ENCODE measurements around the gene STAP1.
A peak's percentile ranks its signal among the peaks of the same experiment; 100 is the strongest.

Gene STAP1

GRCh38 chr4:67565284-67565683 is 6.8 kb downstream of the STAP1 start:
- no peak for DNase-seq

- no peak for DNase-seq
Observed at GRCh38 chr4:67566335-67566734, 7.8 kb downstream of the STAP1 start.

- no peak for DNase-seq
Observed at GRCh38 chr4:67568820-67569219, 10.3 kb downstream of the STAP1 start.

- no peak for DNase-seq
Observed at GRCh38 chr4:67570537-67570936, 12.0 kb downstream of the STAP1 start.

GRCh38 chr4:67571975-67572374 is 13.4 kb downstream of the STAP1 start:
- DNase-seq = no peak

GRCh38 chr4:67573193-67573592 is 14.7 kb downstream of the STAP1 start:
- no peak for DNase-seq

GRCh38 chr4:67575232-67576058 is 16.9 kb downstream of the STAP1 start:
- peak; percentile 75 for DNase-seq

GRCh38 chr4:67576059-67576466 is 17.5 kb downstream of the STAP1 start:
- no peak for DNase-seq

- DNase-seq = no peak
Observed at GRCh38 chr4:67576538-67576937, 18.0 kb downstream of the STAP1 start.

- DNase-seq = no peak
Observed at GRCh38 chr4:67580577-67580976, 22.1 kb downstream of the STAP1 start.

GRCh38 chr4:67581208-67581857 is 22.8 kb downstream of the STAP1 start:
- DNase-seq = no peak

GRCh38 chr4:67581913-67582312 is 23.4 kb downstream of the STAP1 start:
- DNase-seq = no peak

GRCh38 chr4:67584496-67584895 is 26.0 kb downstream of the STAP1 start:
- no peak for DNase-seq

- no peak for DNase-seq
Observed at GRCh38 chr4:67587156-67587555, 28.6 kb downstream of the STAP1 start.

- DNase-seq = no peak
Observed at GRCh38 chr4:67593741-67594175, 35.2 kb downstream of the STAP1 start.

GRCh38 chr4:67603310-67604028 is 44.9 kb downstream of the STAP1 start:
- no peak for DNase-seq

- no peak for DNase-seq
Observed at GRCh38 chr4:67604029-67604381, 45.5 kb downstream of the STAP1 start.

- DNase-seq = no peak
Observed at GRCh38 chr4:67604749-67605148, 46.2 kb downstream of the STAP1 start.

GRCh38 chr4:67608027-67608426 is 49.5 kb downstream of the STAP1 start:
- DNase-seq = no peak

GRCh38 chr4:67614186-67614585 is 55.7 kb downstream of the STAP1 start:
- DNase-seq = no peak

- no peak for DNase-seq
Observed at GRCh38 chr4:67615119-67615518, 56.6 kb downstream of the STAP1 start.

GRCh38 chr4:67616478-67616877 is 58.0 kb downstream of the STAP1 start:
- no peak for DNase-seq

- no peak for DNase-seq
Observed at GRCh38 chr4:67624939-67625338, 66.4 kb downstream of the STAP1 start.

- no peak for DNase-seq
Observed at GRCh38 chr4:67632492-67632891, 74.0 kb downstream of the STAP1 start.

All from NCI-H510A (cell line).